ENCODE results near the gene DMWD.
"Not testable (repeated sequence)": the region's sequence is repeated elsewhere in the genome, so short reads cannot be mapped to it uniquely, and the experiment has no call there.

Gene DMWD

DNA sequence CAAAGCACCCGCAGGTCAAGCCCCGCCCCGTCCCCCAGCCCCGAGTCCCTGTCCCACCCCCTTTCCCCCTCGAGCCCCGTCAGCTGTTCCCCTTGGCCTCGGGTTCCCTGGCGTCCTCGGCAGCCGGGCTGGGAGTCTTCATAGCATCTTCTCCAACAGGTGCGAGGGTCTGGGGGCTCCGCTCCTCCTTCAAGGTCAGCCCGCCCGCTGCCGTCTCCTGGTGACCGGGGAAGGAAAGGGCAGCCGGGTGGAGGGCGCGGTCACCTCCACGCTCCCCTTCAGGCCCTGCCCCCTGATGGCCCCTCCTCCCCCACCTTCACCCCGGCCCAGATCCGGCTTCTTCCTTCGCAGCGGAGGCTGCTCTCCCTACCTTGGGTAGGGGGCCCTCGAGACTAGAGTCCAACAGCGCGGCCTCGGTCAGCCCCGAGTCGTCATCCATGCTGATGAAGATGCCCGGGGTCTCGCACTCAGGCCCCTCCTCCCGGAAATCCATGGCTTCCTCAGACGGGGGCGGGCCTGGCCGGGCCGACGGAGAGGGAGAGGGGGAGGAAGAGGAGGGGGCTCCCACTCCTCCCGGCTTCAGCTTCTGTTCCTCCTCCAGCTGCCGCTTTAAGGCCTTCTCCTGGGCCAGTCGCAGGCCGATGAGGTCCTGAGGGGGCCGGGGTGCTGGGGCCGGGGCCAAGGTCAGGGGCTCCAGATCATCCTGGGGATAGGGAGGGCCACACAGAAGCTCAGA lies 23.0 kb upstream of the DMWD start:
- no peak for DNase-seq

DNA sequence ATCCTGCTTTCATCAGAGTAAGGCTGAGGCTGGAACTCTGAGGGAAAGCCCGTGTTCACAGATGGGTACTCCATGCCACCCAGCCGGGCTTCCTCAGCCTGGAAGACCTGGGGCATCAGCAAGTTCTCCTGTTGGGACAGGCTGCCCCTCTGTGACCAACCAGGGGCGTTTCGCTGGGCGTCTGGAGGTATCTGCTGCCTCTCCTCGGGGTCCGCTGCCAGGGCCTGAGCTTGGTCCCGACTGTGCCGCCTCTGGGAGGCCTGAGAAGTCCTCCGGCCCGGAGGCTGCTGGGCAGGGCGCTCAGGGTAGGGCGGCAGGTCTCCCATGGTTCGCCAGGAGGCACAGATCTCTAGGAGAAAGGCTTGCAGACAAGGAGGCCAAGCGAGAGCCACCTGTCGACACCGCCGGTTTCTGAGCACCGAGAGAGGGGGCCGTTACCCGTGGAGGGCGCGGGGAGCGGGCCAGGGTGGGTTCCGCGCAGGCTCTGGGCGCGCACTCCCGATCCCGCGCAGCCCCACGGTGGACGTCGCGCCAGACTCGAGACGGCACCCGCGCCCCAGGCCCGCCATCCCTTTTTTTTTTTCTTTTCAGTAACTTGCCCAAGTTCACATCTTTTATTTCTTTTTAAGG lies 22.3 kb upstream of the DMWD start, which contains the start of gene RSPH6A:
Gene RSPH6A (minus strand): TSS at position 458 of the 630 bp plus-strand sequence. CDS start 132 bp downstream, at position 326.
- no peak for DNase-seq

DNA sequence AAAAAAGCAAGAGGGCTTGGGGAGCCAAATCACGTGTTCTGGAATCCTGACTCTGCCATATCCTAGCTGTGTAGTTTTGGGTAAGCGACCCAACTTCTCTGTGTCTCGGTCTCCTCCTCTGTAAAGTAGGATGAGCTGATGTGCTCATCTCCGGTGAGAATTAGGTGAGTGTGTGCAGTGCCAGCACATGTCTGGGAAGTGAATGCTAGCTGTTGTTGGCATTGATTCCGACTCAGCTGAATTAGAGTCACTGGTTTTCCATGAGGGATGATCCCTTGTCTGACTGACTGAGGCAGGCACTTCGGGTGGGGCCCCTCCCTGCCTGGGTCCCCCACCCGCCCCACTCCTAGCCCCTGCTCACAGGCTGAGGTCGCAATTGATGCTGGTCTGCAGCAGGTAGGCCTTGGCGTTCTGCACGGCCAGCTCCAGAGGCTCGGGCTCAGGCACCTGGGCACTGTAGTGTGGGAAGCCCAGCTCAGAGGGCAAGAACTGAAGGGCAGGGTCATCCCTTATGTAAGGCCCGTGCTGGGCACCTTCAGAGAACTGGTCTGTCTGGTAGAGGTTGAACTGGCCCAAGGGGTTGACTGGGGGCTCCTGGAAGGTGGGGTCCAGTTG lies 21.6 kb upstream of the DMWD start:
- DNase-seq = no peak

DNA sequence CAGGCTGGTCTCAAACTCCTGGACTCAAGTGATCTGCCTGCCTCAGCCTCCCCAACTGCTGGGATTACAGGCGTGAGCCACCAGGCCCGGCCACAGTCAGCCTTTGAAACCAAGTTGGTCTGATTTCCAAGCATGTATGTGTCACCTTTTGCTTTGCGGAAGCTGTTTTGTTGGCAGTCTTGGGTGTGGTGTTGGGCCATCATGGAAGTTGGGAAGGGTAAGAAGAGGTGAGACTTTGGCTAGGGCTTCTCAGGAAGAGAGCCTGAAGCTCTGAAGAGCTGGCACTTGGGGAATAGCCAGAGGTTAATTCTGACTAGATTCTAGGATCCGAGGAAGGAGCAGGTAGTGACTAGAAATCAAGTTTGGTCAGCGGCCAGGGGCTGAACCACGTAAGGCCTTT lies 19.7 kb upstream of the DMWD start:
- DNase-seq = no peak

DNA sequence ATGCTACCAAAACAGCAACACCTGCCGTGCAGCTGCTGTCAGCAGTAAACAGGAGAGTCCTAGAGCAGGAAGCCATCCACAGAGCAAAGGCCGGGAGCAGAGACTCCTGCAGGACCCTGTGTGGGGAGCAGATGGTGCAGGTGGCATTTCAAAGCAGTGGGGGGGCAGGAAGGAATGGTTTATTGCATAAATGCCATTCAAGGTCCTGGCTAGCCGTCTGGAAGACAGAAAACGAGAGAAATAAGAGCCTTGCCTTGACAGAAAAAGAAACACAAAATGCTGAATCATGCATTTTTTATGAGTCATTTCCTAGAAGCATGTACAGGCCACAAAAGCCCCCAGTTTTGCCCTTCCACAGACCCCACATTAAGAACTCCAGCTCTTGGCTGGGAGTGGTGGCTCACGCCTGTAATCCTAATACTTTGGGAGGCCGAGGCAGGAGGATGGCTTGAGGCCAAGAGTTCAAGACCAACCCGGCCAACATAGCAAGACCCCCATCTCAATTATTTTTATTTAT lies 17.1 kb upstream of the DMWD start:
- DNase-seq = peak; percentile 60 to 80

DNA sequence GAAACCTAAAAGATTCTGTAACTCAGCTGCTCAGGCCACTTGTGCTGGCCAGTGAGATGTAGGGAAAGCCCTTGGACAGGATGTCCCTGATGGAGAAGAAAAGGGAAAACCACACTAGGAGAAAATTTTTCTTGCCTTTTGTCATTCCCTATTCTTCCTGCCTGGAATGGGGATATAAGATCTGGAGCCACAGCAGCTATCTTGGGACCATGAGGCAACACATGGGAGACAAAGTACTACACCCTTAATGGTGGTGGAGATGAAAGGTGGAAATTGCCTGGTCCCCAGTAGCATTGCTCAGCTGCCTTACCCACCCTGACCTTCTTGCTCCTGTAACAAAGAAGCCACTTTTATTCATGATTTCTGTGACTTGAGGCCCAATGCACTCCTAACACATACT lies 13.1 kb upstream of the DMWD start:
- DNase-seq = no peak

DNA sequence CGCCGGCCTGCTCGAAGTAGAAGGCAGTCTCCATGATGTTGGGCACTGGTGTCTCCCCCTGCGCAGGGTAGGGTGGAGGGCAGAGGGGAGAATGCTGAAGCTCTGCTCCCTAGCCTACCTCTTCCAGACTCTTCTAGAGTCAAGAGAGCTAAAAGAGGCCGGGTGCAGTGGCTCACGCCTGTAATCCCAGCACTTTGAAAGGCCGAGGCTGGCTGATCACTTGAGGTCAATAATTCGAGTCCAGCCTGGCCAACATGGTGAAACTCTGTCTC lies 12.2 kb upstream of the DMWD start:
- DNase-seq = no peak

DNA sequence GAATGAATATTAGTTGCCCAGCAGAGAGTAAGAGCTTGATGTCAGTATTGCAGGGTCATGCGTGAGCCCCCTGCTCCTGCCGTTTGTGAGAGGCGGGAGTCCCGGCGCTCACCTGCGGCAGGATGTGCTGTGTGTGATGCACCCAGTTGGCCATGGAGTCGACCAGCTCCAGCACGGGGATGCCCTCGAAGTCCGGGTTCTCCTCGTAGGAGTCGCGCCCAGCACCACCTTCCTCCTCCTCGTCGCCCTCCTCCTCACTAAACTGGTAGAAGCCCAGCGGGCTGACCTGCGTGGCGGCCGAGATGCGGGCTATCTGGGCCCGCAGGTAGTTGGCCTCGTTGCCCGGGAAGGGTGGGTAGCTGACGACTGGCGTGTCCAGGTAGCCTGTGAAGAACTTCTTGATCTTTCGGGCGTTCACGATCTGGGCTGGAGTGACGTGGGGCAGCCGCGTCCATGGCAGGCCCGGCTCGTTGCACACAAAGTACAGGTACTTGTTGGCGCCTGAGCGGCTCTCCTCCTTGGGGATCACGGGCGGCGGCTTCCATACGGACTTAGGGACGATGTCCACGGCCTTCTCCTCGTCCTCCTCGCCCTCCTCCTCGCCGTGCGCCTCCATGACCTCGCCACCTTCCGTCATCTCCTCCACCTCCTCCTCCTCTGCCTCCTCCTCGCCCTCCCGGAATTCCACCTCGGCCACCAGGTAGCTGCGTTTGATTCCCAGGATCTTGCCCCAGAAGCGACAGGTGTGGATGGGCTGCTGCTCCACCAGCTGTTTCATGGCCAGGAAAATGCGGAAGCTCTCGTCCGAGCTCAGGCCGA lies 11.7 kb upstream of the DMWD start:
- DNase-seq = no peak

DNA sequence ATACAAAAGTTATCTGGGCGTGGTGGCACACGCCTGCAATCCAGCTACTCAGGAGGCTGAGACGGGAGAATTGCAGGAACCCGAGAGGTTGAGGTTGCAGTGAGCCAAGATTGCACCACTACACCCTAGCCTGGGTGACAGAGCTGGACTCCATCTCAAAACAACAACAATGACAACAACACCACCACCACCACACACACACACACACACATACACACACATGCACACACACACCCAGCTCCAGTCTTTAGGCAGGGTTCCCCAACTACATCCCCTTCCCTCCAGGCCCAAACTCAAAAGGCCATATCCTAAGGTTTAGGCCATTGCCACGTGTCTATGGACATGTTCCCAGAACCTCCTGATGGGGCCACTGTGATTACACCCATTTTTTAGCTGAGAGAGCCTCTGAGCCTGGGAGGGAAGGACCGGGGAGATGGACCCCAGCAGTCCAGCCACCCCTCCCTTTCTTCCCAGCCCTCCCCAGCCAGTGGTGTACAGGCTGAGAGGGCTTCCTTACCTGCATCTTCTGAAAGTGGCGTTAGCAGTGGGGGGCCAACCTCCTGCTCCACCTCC lies 9.0 kb upstream of the DMWD start:
- no peak for DNase-seq

DNA sequence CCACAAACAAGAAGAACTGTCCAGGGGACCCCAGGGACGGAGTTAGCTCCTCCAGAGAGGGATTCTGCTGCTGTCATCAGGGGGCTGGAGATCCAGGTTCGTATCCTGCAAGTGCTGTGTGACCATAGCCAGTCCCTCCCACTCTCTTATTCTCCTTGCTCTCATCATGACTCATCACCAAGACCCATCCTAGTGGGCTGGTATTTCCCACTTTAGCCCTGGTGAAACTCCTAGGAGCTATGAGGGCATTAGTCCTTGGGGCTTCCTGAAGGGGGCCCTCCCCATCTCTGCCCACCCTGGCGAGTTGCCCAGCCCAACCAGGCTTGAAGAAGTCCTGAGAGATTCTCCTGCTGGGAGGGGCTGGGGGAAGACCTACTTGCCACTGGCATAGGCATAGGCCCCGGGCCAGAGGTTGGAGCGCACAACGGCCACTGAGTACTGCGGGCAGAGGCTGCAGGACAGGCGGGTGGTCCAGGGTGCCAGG lies 7.5 kb upstream of the DMWD start:
- DNase-seq = no peak

DNA sequence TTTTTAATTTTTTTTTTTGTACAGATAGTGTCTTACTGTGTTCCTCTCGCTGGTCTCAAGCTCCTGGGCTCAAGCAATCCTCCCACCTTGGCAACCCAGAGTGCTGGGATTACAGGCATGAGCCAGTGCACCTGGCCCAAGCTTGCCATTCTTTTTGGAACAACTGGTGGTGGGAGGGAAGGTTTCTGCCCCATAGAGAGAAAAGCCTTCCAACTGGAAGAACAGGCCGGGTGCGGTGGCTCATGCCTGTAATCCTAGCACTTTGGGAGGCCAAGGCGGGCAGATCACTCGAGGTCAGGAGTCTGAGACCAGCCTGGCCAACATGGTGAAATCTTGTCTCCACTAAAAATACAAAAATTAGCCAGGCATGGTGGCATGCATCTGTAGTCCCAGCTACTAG lies 6.9 kb upstream of the DMWD start:
- not testable (repeated sequence) for DNase-seq

DNA sequence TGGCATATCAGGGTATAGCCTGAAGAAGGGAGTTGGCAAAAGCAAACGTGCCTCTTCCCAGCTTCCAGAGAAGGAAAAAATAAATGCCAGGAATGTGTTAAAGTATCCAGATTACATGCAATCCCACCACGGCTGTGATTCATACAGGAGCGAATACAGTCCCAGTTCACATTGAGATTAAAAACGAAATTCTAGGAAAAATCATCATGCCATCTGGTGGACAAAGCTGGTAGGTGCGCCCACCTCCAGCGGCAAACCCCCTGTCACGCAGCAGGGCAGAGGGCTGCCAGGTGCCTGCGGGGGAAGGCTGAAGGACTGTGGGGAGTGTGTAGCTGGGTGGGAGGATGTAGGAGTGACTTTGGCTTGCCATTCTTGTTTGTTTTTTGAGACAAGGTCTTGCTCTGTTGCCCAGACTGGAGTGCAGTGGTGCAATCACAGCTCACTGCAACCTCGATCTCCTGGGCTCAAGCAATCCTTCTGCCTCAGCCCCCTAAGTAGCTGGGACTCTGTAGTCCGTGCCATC lies 6.4 kb upstream of the DMWD start:
- peak in 1 of 2 experiments; percentile 52 for DNase-seq

DNA sequence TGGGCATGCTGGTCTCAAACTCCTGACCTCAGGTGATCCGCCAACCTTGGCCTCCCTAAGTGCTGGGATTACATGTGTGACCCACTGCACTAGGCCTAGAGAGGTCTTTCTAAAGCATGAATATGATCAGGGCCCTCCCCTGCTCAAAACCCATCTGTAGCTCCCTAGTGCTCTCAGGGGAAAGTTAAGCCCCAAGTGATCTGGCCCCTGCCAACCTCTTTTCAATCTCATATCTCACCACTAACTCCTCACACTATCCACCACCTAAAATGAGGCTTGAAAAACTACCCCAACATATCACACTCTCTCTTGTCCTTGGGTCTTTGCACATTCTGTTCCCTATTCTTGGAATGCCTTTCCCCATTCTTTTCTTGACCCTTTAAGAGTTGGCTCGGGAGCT lies 2.0 kb upstream of the DMWD start:
- no peak for DNase-seq

DNA sequence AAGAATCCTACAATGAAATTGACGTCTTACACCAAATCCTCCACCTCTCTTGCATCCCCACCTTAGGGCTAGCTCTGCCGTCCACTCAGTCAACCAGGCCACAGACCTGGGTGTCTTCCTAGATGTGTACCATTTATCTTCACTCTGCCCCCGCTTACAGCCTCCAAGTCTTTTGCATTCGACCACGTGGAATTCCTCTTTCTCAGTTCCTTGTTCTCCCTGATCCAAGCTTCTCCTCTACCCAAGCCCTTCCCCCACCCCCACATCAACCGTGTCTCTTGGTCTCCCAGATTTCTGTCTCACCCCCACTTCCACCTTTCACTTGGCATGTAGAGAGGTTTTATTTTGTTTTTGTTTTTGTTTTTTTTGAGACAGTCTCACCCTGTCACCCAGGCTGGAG lies 1.2 kb upstream of the DMWD start:
- DNase-seq = no peak

DNA sequence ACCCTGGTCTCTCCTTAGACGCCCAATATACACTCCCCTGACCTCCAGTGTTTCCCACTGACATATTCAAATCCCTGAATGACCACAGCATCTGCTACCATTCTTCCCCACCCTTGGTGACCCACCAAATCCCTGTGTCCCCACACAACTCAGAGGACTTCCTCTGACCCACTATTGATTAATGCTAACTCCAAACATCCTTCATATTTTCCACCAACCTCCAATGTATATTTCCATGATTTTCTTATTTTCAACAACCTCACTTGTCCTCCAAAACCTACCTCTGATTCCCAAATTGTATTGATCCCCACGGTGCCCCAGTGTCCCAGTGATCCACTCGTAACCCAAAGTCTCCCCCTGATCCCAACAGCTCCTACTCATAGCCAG lies 526 bp upstream of the DMWD start:
- DNase-seq = no peak

DNA sequence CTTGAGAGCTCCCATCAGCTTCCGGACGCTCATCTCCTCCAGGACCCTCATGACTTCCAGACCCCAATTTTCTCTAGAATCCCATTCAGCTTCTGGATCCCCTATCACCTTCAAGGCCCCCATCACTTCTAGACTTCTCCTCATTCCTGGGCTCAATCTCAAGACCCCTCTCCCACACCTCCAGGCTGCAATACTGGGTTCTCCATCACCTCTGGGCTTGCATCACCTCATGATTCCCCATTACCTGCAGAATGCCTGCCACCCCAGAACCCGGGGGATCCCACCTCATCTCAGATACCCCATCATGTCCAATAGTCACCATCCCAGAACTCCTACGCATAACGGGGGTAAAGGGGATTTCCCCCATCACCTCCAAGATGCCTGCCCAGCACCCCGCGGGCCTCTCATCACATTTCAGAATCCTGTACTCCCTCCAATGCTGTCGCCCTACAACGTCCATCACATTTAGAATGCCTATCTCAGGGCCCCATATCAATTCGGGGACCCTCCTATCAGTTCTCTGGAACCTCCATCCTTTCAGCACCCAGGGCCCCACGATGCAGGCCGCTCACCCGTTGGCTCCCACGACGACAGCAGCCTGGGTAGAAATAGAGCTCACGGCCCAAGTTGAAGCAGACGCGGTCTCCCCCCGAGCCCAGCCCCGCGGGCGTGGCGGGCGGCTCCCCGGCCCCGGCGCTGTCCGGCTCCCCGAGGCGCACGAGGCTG lies 738 bp downstream of the DMWD start:
- no peak for DNase-seq

DNA sequence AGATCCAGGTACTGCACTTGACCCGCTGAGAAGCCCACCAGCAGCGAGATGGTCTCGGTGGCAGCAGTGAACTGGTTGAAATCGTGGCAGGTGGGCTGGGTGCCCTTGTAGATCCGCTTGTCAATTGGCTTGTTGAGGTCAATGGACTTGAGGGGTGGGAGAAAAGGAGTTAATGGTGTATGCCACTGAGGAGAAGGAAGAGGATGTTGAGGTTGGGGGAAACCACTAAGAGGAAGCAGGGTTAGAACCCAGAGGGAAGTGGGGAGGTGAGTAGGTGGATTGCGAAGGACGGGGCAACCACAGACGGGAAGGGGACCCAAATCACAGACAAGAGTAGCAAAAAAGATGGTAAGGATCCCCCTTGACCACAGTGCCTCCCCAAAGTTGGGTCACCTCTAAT lies 1.7 kb downstream of the DMWD start:
- no peak for DNase-seq

DNA sequence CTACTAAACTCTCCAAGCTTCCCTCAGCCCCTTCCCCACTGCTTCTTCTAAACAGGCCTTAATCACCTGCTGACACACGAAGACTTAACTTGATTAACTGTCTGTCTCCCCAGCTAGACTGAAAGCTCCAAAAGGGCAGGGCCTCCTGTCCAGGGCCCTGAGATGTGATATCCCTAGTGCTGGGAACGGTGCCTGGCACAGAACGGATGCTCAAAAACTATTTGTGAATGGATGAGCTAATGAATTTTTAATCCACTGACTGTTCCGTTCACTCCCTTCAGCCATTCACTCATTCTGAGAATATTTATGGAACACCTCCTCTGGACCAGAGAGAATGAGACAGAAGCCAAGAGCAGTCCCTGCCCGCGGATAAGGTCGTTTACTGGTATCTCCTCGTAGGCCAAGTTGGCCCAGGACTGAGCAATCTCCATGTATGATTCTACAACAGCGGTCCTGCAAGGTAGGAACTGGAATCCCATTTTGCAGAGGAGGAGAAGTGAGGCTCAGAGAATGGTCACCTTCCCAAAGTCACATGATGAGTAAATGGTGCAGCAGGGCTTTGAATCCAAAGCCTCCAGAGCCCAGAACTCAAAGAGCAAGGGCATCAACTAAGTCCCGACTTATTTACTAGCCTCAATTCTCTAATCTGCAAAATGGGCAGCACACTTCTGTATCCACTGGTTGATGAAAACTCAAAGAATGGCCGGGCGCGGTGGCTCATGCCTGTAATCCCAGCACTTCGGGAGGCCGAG lies 3.4 kb downstream of the DMWD start:
- no peak for DNase-seq

DNA sequence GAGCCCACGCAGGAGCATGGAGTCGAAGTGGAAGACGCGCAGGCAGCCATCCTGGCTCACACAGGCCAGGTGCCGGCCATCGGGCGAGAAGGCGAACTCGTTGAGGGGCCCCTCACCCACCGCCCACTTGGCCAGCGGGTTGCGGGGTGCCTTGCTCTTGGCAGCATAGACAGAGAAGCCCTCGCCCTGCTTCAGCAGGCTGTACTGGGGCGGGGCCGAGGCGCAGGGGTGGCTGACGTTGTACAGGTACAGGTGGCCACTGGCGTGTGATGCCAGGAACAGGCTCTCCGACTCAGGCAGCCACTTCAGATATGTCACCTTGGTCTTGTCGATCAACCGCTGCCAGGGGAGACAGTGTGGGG lies 6.1 kb downstream of the DMWD start:
- no peak for DNase-seq

DNA sequence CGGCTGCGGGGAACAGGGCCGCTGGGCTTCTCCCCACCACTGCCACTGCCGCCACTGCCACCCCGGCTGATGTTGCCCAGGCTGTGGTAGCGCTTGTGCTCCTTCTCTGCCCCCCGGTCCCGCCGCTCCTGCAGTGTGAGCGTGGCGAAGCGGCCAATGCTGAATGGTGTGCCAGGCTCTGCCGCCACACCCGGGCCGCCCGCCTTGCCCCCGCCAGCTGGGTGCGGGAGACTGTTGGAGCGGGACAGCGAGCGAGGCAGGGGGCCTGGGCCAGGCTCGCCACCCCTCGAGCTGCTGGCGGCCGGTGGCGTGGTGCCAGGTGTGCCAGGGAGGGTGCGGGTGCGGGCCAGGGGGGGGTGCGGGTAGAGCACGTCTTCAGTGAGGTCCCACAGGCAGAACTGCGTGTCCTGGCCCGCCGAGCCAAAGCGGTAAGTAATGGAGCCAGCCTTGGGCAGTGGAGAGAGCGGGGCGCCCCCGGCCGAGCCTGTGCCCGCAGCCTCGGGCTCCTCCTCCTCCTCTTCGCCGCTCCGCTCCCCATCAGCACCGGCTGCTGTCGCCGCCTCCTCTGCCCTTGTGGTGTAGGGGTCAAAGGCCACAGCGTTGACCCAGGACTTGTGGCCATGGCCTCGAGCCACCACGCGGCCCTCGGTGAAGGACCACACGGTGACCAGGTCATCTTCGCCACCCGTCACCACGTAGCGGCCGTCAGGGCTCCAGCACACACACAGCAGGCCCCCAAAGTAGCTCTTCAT lies 6.7 kb downstream of the DMWD start:
- DNase-seq = no peak

DNA sequence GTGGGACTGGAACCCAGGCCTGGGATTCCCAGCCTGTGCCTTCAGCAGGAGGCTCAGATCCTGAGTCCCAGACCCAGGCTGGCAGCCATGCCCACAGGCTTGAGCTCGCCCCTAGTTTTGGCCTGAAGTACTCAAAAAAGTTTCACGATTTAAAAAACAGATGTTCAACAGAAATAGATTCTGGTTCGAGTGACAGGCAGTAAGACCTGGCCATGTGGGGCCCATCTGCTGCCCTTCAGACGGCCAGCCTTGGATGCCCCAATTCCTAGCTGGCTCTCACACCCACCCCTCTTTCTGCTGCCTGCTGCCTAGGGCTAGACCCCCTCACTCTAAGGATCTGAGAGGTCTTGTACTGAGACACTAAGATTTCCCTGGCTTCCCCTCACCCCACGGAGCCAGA lies 7.5 kb downstream of the DMWD start:
- peak; percentile 18 to 60 for DNase-seq

All from NCI-H524 (cell line).